ENCODE data around the gene MTURN. TPM values are rescaled to one million over a fixed set of nuclear protein-coding genes. Genes with fewer than 3 reads are reported as not detected.

MTURN gene
- total and polyA plus RNA-seq, 2 donors (not counting 1 experiment from before 2014, with no cell fraction given) = 4.5 to 13.9 TPM

DNA sequence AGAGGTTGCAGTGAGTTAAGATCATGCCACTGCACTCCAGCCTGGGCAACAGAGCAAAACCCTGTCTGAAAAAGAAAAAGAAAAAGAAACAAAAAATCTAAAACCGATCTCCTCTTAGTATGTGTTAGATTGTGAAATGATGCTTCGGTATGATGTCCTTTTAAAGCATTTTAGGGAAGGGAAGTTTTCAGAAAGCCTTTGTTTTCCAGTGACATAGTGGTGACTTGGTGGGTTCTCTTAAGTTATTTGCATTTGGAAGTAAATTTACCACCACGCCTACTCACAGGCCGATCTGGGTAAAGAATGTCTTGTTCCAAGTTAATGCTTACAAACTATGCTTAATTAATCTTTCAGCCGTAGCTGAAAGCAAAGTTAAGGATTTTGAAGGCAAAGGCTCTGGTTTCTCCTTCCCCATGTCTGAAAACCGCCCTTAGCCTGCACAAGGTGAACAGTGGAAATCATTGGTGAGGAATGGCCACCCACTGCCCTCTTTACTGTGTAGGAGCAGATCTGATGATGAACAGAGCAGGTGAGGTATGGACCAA is 10.7 kb downstream of the MTURN start:
- no peak overlapping the region for H3K4me3 ChIP-seq (ENCODE audit: control extremely low read depth in 1 of 5, extremely low read depth in 1 of 5, insufficient read depth in 1 of 5, low read depth in 2 of 5, low read length in 4 of 5)
- peaks cover 6 to 14% of the 10 kb centered on the region in 2 donors for H3K4me1 ChIP-seq (ENCODE audit: control insufficient read depth in 2 of 2, insufficient read depth in 2 of 2, low read length in 2 of 2)
- H2AFZ ChIP-seq (ENCODE audit: insufficient read depth, low read depth, low read length, poor library complexity, severe bottlenecking) = no peak overlapping the region
- ATAC-seq (ENCODE audit: low read depth) = no peak
- no peaks in the 10 kb centered on the region for H3K27me3 ChIP-seq (replicated peaks in 1 of 4; ENCODE audit: control extremely low read depth in 1 of 4, control insufficient read depth in 3 of 4, insufficient read depth in 4 of 4, low read length in 3 of 4)
- no peak overlapping the region for H3K4me3 Mint-ChIP-seq
- no peak for TF ChIP-seq EZH2 (IDR thresholded peaks at IDR 0.05; ENCODE audit: borderline replicate concordance, insufficient read depth, low read depth, low read length, poor library complexity, severe bottlenecking)
- TF ChIP-seq, protein P1, sequence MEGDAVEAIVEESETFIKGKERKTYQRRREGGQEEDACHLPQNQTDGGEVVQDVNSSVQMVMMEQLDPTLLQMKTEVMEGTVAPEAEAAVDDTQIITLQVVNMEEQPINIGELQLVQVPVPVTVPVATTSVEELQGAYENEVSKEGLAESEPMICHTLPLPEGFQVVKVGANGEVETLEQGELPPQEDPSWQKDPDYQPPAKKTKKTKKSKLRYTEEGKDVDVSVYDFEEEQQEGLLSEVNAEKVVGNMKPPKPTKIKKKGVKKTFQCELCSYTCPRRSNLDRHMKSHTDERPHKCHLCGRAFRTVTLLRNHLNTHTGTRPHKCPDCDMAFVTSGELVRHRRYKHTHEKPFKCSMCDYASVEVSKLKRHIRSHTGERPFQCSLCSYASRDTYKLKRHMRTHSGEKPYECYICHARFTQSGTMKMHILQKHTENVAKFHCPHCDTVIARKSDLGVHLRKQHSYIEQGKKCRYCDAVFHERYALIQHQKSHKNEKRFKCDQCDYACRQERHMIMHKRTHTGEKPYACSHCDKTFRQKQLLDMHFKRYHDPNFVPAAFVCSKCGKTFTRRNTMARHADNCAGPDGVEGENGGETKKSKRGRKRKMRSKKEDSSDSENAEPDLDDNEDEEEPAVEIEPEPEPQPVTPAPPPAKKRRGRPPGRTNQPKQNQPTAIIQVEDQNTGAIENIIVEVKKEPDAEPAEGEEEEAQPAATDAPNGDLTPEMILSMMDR (IDR thresholded peaks at IDR 0.05) = no peak
- H3K27ac ChIP-seq (ENCODE audit: low read length in 2 of 2) = no peak overlapping the region
- WGBS (ENCODE audit: insufficient coverage) = 94% methylated on average over 2 of the region's 6 CpGs
- H3K9me3 Mint-ChIP-seq (ENCODE audit: insufficient read depth) = no peaks in the 10 kb centered on the region
- intact Hi-C loops (cut with micrococcal nuclease) = no loop called here
- H3K4me2 ChIP-seq (replicated peaks; ENCODE audit: low read depth, low read length, poor library complexity, severe bottlenecking) = no peak overlapping the region
- H4K20me1 ChIP-seq (ENCODE audit: control insufficient read depth, insufficient read depth, low read length, poor library complexity, severe bottlenecking) = no peaks in the 10 kb centered on the region
- no peaks in the 10 kb centered on the region for H3K36me3 ChIP-seq (replicated peaks in 1 of 2; ENCODE audit: control extremely low read depth in 1 of 2, control insufficient read depth in 1 of 2, extremely low read depth in 1 of 2, insufficient read depth in 2 of 2, low read length in 1 of 2)
- ChIA-PET CTCF (no interaction called here), POLR2A (no interaction called here)
- H3K9ac ChIP-seq (ENCODE audit: low read length) = no peak overlapping the region
- no peak for DNase-seq
- no peaks in the 10 kb centered on the region for H3K79me2 ChIP-seq (ENCODE audit: control insufficient read depth, insufficient read depth, low read length)
- H3K27me3 Mint-ChIP-seq = no peaks in the 10 kb centered on the region
- no peak overlapping the region for H3K27ac Mint-ChIP-seq
- no peaks in the 10 kb centered on the region for H3K9me3 ChIP-seq (ENCODE audit: control extremely low read depth in 1 of 3, control insufficient read depth in 2 of 3, insufficient read depth in 1 of 3, low read length in 2 of 3)
- peaks cover 4% of the 10 kb centered on the region for H3K4me1 Mint-ChIP-seq

DNA sequence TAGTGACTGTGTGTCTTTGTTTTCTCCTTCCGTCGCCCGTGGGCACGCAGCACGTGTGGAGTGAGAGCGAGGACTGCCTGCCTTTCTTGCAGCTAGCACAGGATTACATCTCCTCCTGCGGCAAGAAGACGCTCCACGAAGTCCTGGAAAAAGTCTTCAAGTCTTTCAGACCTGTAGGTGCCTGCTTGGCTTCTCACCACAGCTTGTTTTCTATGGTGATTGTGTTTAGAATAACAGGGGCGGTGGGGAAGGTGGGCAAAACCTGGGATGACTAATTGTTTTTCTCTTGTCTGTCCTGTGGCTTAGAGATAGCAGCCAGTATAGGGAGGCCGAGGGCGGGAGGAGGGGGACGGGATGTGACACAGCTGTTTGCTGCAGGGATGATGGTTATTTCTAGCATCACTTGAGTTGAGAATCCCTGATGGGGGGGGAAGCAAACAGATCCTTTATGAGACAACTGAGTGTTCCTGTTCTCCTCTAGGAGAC is 11.4 kb downstream of the MTURN start:
- intact Hi-C loops (cut with micrococcal nuclease) = no loop called here
- no peaks in the 10 kb centered on the region for H3K9me3 ChIP-seq (ENCODE audit: control extremely low read depth in 1 of 3, control insufficient read depth in 2 of 3, insufficient read depth in 1 of 3, low read length in 2 of 3)
- ATAC-seq (ENCODE audit: low read depth) (no peak), DNase-seq (no peak)
- H3K27me3 ChIP-seq (replicated peaks in 1 of 4; ENCODE audit: control extremely low read depth in 1 of 4, control insufficient read depth in 3 of 4, insufficient read depth in 4 of 4, low read length in 3 of 4) = no peaks in the 10 kb centered on the region
- H3K4me3 ChIP-seq (ENCODE audit: control extremely low read depth in 1 of 5, extremely low read depth in 1 of 5, insufficient read depth in 1 of 5, low read depth in 2 of 5, low read length in 4 of 5) = no peak overlapping the region
- 58% methylated on average over 13 of the region's 13 CpGs for WGBS (ENCODE audit: insufficient coverage)
- no peak for TF ChIP-seq EZH2 (IDR thresholded peaks at IDR 0.05; ENCODE audit: borderline replicate concordance, insufficient read depth, low read depth, low read length, poor library complexity, severe bottlenecking)
- H3K9ac ChIP-seq (ENCODE audit: low read length) = no peak overlapping the region
- H3K4me1 Mint-ChIP-seq = peaks cover 4% of the 10 kb centered on the region
- no peak overlapping the region for H3K27ac ChIP-seq (ENCODE audit: low read length in 2 of 2)
- ChIA-PET POLR2A (no interaction called here), CTCF (no interaction called here)
- H2AFZ ChIP-seq (ENCODE audit: insufficient read depth, low read depth, low read length, poor library complexity, severe bottlenecking) = no peak overlapping the region
- no peaks in the 10 kb centered on the region for H3K36me3 ChIP-seq (replicated peaks in 1 of 2; ENCODE audit: control extremely low read depth in 1 of 2, control insufficient read depth in 1 of 2, extremely low read depth in 1 of 2, insufficient read depth in 2 of 2, low read length in 1 of 2)
- H3K79me2 ChIP-seq (ENCODE audit: control insufficient read depth, insufficient read depth, low read length) = no peaks in the 10 kb centered on the region
- no peaks in the 10 kb centered on the region for H3K27me3 Mint-ChIP-seq
- H3K4me2 ChIP-seq (replicated peaks; ENCODE audit: low read depth, low read length, poor library complexity, severe bottlenecking) = no peak overlapping the region
- H3K4me1 ChIP-seq (ENCODE audit: control insufficient read depth in 2 of 2, insufficient read depth in 2 of 2, low read length in 2 of 2) = peaks cover 6 to 14% of the 10 kb centered on the region in 2 donors
- H3K9me3 Mint-ChIP-seq (ENCODE audit: insufficient read depth) = no peaks in the 10 kb centered on the region
- H3K4me3 Mint-ChIP-seq = no peak overlapping the region
- no peak overlapping the region for H3K27ac Mint-ChIP-seq
- H4K20me1 ChIP-seq (ENCODE audit: control insufficient read depth, insufficient read depth, low read length, poor library complexity, severe bottlenecking) = no peaks in the 10 kb centered on the region

Measured in B cell (primary cell).